Forelimb muscle (tissue), 1 donor: ENCODE data around the gene ADGRD1. TPM values are rescaled to one million over a fixed set of nuclear protein-coding genes. Genes with fewer than 3 reads are reported as not detected.

Source experiments
- DNase-seq: peaks from one replicate; pipeline ENCODE4 v3.0.0-alpha.2; 2013; ENCODE audit warnings: low read depth
- polyA plus RNA-seq: library from polyadenylated mRNA; unstranded; fragments of 120-200 nt; gene quantifications from one replicate; pipeline ENCODE4 v1.2.1, GENCODE V29; 2013; ENCODE audit not compliant: insufficient read length

ADGRD1 gene
- polyA plus RNA-seq, 1 donor = 9.5 TPM

DNA sequence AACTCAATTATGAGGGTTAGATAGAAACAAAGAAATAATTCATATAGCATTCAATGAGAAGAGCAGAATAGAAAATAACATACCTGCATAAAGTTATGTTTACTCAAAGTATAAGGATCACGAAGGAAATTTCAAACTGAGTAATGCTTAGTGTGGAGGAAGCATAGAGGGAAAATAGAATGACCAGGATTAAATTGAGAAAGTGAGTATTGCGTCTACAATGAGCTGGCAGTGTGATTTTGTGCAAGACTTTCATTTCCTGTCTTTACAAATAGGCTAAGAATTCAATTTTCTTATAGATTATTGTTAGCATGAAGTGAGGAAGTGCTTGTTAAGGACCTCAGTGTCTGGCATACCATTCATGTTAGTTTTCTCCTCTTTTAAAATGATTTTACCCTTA lies 12.0 kb downstream of the ADGRD1 start:
- DNase-seq = no peak

DNA sequence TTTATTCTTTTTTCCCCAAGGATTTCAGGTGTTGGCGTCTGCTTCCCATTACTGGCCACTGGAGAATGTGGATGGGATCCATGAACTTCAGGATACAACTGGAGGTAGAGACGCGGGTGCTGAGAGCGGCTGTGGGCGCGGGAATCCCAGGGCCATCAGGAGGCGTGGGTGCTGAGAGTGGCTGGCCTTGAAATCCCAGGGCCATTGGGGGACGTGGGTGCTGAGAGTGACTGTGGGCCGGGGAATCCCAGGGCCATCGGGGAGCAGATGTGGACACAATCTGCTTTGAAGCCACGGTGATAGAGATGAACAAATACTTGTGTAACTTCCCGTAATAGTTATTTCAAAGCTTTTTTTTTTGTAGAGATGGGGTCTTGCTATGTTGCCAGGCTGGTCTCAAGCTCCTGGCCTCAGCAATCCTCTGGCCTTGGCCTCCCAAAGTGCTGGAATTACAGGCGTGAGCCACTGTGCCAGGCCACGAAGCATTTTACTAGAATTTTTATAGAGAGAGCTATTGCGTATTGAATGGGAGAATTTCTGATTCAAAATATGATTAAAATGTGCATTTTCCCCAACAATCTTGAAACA lies 12.8 kb downstream of the ADGRD1 start:
- no peak for DNase-seq

DNA sequence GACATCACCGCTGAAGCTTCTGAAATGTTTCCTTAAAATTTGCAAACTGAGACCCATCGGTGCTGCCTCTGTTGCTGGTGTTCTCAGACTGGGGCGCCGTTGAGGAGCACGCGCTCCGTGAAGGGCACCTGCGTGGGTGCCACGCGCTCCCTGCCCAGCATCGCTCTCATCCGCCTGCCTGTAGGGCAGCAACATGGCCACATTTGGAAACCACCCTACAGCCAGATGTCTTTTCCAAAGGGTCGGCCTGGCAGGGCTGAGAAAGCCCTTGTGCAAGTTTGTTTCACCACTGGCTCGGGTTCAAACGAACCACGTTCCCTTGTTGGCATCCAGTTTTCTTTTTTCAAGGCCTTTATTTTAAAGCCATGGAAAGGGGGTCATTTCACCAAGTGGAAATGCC lies 13.9 kb downstream of the ADGRD1 start:
- no peak for DNase-seq

DNA sequence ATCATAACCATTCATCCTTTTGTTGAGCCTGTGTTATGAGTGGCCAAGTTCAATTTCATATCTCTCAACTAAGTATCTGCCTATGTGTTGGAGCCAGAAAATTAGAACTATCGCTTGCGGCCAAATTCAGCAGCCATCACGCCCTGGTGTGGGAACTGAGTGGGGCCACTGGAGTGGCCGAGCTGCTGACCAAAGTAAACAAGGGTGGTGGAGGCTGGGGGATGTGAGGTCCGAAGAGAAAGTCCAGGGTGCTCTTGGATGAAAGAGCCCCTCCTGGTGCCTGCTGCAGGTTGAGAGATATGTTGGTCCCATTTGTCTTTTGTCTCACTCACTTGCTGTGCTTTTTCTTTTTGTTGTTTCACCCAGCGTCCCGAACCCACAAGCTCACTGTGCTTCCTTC lies 14.9 kb downstream of the ADGRD1 start:
- DNase-seq = no peak

DNA sequence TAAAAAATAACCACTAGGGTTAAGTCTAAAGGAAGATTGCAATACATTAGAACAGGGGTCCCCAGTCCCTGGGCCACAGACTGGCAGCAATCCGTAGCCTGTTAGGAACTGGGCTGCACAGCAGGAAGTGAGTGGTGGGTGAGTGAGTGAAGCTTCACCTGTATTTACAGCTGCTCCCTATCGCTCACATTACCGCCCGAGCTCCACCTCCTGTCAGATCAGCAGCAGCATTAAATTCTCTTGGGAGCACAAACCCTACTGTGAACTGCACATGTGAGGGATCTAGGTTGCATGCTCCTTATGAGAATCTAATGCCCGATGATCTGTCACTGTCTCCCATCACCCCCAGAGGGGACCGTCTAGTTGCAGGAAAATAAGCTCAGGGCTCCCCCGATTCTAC lies 15.5 kb downstream of the ADGRD1 start:
- DNase-seq = no peak

GRCh38 chr12:130970165-130970907 lies 16.6 kb downstream of the ADGRD1 start:
- no peak for DNase-seq

GRCh38 chr12:130970908-130971233 lies 17.2 kb downstream of the ADGRD1 start:
- DNase-seq = no peak

GRCh38 chr12:130971925-130972585 lies 18.3 kb downstream of the ADGRD1 start:
- DNase-seq = no peak

DNA sequence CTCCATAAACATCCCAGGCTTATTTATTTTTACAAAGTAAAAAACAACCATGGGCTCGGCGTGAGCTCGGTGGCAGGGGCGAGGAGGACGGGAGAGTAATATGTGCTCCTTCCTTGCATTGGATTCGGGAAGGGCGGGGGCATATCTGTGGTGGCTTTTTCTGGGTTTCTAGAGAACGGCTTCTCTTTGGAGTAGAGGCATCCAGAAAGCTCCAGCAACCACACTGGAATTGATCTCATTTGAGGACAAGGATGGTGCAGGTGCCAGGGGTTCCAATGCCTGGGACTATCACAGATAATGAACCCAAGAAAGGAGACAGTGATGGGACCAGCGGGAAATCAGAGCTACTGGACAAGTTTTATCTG lies 18.9 kb downstream of the ADGRD1 start:
- no peak for DNase-seq

DNA sequence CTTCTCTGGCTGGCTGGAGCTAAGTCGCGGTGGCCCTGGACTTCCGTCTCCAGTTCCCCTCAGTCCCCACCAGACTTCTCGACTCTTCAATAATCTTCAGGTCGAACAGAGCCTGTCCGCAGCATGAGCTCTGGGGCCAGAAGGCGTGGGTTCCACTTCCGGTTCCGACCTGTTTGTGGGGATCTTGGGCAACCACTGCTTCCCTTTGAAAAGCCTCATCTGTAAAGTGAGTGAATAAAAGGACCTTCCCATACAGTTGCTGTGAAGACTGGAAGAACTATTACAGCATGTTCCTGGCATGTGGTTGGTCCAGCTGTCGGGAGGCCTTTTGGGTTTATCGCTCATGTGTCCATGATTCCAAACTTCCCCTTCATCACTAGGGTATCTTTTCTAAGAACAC lies 19.4 kb downstream of the ADGRD1 start:
- DNase-seq = no peak

GRCh38 chr12:130973906-130974305 lies 20.2 kb downstream of the ADGRD1 start:
- DNase-seq = no peak

DNA sequence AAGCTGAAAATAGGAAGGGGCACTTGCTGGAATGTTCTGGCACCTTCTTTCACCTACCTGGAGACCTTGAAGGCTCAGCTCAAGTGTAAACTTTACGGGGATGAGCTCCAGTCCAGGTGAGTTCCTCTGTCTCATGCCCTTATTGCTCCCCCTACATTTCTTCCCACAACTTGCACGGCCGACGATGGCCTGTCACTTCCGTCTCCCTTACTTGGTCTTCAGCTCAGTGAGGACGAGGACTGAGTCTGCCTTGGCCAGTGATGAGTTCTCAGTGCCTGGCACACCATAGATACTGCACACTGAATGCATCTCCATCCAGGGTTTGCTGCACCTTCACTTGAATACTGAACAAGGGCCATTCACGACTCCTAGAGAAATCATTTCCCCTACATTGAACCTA lies 21.4 kb downstream of the ADGRD1 start:
- DNase-seq = no peak

- no peak for DNase-seq
Observed at GRCh38 chr12:130976171-130976720, 22.5 kb downstream of the ADGRD1 start.

DNA sequence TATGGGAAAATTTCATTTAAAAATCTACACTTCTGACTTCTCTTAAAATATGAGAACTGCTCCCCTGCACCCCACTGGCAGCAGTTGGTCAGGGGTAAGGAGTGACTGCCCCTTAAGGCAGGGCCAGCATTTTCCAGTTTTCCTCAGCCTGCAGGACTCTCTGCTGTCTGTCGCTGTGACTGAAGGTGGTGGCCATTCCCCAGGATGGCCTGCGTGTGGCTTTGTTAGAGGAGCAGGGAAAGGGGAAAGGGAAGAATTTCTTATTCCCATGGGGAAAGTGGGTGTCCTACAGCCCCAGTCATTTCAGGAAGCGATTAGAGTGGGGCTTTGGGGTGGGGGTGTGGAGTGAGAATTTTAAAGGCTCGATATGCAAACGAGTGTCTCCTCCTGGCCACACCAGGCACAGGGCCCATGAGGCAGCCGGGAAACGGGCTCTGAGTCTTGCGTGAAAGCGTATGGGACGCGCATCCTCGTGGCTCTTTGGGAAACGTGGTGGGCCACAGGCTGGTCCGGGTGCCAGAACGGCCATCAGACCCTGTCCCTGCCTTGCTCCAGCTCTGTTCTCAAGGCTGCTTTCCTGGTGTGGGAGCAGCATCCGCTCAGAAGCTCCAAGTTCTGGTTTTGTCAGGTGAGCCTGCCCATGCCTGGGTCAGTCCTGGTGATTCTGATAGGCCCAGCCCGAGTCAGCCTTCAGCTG lies 23.5 kb downstream of the ADGRD1 start:
- no peak for DNase-seq

DNA sequence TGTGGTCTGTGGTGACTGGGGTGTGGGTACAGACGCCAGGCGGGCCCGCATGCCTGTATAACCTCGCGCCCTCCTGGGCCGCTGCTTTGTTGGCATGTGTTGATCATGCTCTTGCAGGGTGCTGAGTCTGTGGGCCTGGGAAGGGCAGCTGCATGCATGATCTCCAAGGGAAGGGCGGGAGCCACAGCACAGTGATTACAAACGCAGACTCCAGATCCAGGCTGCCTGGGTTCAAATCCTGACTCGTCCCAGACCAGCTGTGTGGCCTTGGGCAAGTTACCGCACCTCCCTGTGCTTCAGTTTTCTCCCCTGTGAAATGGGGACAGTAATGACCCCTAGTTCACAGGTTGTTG lies 24.0 kb downstream of the ADGRD1 start:
- DNase-seq = no peak

DNA sequence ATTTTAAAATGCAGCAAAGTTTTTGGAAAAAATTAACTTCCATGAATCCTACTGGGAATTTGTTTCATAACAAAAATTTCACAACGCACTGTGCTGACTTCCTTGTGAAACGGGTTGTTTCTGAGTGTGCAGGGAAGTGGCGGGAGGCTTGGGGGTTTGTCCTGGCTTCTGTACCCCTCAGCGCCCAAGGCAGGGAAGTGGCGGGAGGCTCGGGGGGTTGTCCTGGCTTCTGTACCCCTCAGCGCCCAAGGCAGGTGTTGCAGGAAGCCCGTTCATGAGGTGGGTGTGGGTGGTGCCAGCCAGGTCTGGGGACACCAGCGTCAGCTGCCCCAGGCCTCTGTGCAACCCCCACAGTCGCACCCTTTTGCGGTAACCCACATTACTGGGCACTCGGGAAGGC lies 25.1 kb downstream of the ADGRD1 start:
- DNase-seq = no peak

DNA sequence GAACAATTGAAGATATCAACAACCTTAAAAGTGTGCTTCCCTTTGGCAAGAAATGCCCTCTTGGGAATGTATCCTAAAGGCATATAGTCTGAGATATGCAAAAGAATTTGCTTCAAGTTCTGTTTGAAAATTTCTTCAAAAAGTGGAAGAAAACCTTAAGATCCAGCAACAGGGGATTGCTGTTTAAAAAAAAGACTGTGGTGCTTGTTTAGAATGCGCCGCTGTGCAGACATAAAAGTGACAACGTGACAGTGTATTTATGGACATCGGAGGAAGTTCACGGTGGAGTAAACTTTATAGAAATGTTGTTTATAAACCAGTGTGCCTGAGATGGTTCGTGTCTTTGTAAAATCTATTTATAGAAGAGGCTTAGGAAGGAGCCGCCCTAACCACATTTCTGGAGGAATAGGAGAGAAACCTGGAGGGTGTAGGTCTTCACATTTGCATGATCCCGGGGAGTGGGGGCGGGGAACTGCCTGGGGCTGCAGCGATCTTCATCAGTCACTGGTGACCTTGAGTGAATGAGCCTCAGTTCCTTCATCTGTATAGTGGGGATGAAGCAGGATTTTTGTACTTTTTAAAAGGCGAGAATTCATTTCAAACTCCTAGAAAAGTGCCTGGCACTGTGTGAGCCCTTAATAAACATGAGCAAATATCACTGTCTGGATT lies 27.5 kb downstream of the ADGRD1 start:
- DNase-seq = no peak

DNA sequence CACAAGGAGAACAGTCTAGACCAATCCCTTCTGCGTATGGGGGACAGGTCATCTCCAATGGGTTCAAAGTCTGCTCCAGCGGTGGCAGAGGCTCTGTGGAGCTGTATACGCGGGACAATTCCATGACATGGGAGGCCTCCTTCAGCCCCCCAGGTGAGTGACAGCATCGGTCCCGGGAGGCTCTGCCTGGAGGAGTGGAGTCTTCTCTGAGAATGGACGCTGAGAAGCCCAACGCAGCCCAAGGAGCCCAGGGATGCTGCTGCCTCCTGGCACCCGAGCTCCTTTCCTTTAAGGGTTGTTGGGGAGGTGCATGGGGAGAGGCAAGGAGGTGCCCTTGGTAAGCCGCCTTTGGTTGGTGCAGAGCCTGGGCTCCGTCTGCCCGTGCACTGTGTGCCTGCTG lies 28.2 kb downstream of the ADGRD1 start:
- no peak for DNase-seq

- DNase-seq = no peak
Observed at GRCh38 chr12:130982565-130983225, 29.0 kb downstream of the ADGRD1 start.

DNA sequence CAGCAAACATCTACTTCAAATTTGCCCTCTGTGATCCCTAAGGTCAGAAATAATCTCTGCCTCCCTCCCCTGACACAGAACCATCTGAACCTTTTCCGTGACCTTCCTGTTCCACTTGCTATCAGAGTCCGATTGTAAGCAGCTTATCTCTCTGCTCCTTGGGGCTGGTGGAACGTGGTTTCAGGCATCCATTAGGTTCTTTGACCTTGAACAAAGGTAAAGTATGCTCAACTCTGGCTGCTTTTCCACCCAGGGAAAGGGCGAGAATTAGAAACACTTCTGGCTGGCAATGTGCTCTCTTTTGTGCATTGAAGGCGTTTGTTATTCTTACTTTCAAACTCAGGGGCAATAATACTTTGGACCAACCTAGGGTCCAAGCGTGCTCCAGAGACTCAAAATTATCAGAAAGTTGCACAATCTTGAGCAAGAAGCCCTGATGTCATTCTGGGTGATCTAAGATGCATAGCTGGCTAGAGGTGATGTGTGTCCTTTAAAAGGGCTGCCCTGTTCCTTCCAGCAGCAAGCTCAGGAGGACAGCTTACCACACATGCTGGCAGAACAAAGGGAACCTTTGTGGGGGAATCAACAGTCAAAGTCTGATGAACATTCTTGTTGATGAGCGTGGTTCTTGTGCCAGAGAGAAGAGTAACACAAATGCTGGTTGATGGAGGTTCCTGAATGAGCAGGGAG lies 29.8 kb downstream of the ADGRD1 start:
- DNase-seq = no peak
